Smooth muscle cell (in vitro differentiated cells): ENCODE data around the gene UCK2. TPM values are rescaled to one million over a fixed set of nuclear protein-coding genes. Genes with fewer than 3 reads are reported as not detected.

Experiments used
- DNase-seq: peaks from one replicate; lab custom pipeline; 2025; ENCODE audit not compliant: unreplicated experiment; lab: John Stamatoyannopoulos, UW
- H2AFZ ChIP-seq: fragments of 200-600 bp; sonication (generic); 2 replicates; pipeline ENCODE4 v1.6.0; 2016; ENCODE audit warnings: antibody characterized with exemption, low read depth, mild to moderate bottlenecking
- H3F3A ChIP-seq: fragments of 200-600 bp; sonication (generic); 2 replicates; pipeline ENCODE4 v1.6.0; 2017; ENCODE audit warnings: antibody characterized with exemption, low read depth
- H3K27ac ChIP-seq: fragments of 200-600 bp; sonication (generic); 2 replicates; pipeline ENCODE4 v1.5.1; 2016; ENCODE audit warnings: low read depth, mild to moderate bottlenecking
- H3K27me3 ChIP-seq: fragments of 200-600 bp; sonication (generic); 2 replicates; pipeline ENCODE4 v1.6.1; 2016; ENCODE audit warnings: low read depth, mild to moderate bottlenecking
- H3K36me3 ChIP-seq: fragments of 200-600 bp; sonication (generic); 2 replicates; pipeline ENCODE4 v1.5.1; 2016; ENCODE audit warnings: low read depth
- H3K4me1 ChIP-seq: fragments of 200-600 bp; sonication (generic); 2 replicates; pipeline ENCODE4 v1.5.1; 2016; ENCODE audit warnings: low read depth
- H3K4me2 ChIP-seq: fragments of 200-600 bp; sonication (generic); 2 replicates; pipeline ENCODE4 v1.6.0; 2016; ENCODE audit warnings: mild to moderate bottlenecking
- H3K4me3 ChIP-seq: fragments of 200-600 bp; sonication (generic); 2 replicates; pipeline ENCODE4 v1.5.1; 2016; ENCODE audit warnings: mild to moderate bottlenecking
- H3K79me2 ChIP-seq: fragments of 200-600 bp; sonication (generic); 2 replicates; pipeline ENCODE4 v1.6.0; 2016; ENCODE audit warnings: low read depth, mild to moderate bottlenecking
- H3K9ac ChIP-seq: fragments of 200-600 bp; sonication (generic); 2 replicates; pipeline ENCODE4 v1.6.0; 2016; ENCODE audit warnings: low read depth
- H3K9me3 ChIP-seq: fragments of 200-600 bp; sonication (generic); replicated peaks from 2 replicates; pipeline ENCODE4 v1.5.1; 2016; ENCODE audit warnings: low read depth
- H4K20me1 ChIP-seq: fragments of 200-600 bp; sonication (generic); 2 replicates; pipeline ENCODE4 v1.6.0; 2016; ENCODE audit warnings: low read depth
- WGBS: methylation state at CpG from one replicate; pipeline ENCODE4 v1.1.7; 2016; ENCODE audit warnings: low lambda C conversion rate; 5-methylcytosine and 5-hydroxymethylcytosine counted together
- polyA plus RNA-seq: library from polyadenylated mRNA; unstranded; fragments of >200 nt; fragmentation: Nextera tagmentation; extraction: Ambion mirVana; gene quantifications from 2 replicates; pipeline ENCODE4 v1.2.1, GENCODE V29; 2016
- total RNA-seq: library from RNA; depleted of rRNA; stranded (reverse); fragments of >200 nt; gene quantifications from 2 replicates; pipeline ENCODE4 v1.2.3, GENCODE V29; 2014
- TF ChIP-seq, protein P1 (sequence below): fragments of 200-600 bp; sonication (generic); IDR thresholded peaks from 2 replicates; pipeline ENCODE4 v1.5.1; 2017; ENCODE audit warnings: borderline replicate concordance, mild to moderate bottlenecking, antibody characterized with exemption; ENCODE audit not compliant: insufficient read depth, poor library complexity, severe bottlenecking

Gene UCK2
- total and polyA plus RNA-seq, 2 experiments from 2014 or later = 32.6 to 39.5 TPM

- TF ChIP-seq, protein P1, sequence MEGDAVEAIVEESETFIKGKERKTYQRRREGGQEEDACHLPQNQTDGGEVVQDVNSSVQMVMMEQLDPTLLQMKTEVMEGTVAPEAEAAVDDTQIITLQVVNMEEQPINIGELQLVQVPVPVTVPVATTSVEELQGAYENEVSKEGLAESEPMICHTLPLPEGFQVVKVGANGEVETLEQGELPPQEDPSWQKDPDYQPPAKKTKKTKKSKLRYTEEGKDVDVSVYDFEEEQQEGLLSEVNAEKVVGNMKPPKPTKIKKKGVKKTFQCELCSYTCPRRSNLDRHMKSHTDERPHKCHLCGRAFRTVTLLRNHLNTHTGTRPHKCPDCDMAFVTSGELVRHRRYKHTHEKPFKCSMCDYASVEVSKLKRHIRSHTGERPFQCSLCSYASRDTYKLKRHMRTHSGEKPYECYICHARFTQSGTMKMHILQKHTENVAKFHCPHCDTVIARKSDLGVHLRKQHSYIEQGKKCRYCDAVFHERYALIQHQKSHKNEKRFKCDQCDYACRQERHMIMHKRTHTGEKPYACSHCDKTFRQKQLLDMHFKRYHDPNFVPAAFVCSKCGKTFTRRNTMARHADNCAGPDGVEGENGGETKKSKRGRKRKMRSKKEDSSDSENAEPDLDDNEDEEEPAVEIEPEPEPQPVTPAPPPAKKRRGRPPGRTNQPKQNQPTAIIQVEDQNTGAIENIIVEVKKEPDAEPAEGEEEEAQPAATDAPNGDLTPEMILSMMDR = no peak
- no peak for DNase-seq
- Histone ChIP-seq H2AFZ (no peak overlapping the region), H3K9ac (no peak overlapping the region), H3K79me2 (no peaks in the 10 kb centered on the region), H3K27me3 (no peaks in the 10 kb centered on the region), H3K27ac (no peak overlapping the region), H3F3A (no peaks in the 10 kb centered on the region), H4K20me1 (no peaks in the 10 kb centered on the region), H3K4me1 (no peaks in the 10 kb centered on the region), H3K4me2 (no peak overlapping the region), H3K36me3 (no peaks in the 10 kb centered on the region), H3K4me3 (no peak overlapping the region), H3K9me3 (no peaks in the 10 kb centered on the region)
- WGBS = 90% methylated on average over 1 of the region's 1 CpG
These were observed 103.5 kb downstream of the UCK2 start for GRCh38 chr1:165930961-165931360.

- H4K20me1 ChIP-seq = no peaks in the 10 kb centered on the region
- no peaks in the 10 kb centered on the region for H3K36me3 ChIP-seq
- H3K9me3 ChIP-seq = no peaks in the 10 kb centered on the region
- no peak overlapping the region for H2AFZ ChIP-seq
- H3K9ac ChIP-seq = no peak overlapping the region
- no peaks in the 10 kb centered on the region for H3K79me2 ChIP-seq
- no peaks in the 10 kb centered on the region for H3F3A ChIP-seq
- TF ChIP-seq, protein P1 = no peak
- no peaks in the 10 kb centered on the region for H3K27me3 ChIP-seq
- no peak overlapping the region for H3K4me2 ChIP-seq
- no peak overlapping the region for H3K27ac ChIP-seq
- no peak overlapping the region for H3K4me3 ChIP-seq
- 74% methylated on average over 9 of the region's 9 CpGs for WGBS
- H3K4me1 ChIP-seq = no peaks in the 10 kb centered on the region
- no peak for DNase-seq
These were observed 106.2 kb downstream of the UCK2 start for GRCh38 chr1:165933446-165934170.

- DNase-seq = no peak
- no peaks in the 10 kb centered on the region for H3K79me2 ChIP-seq
- TF ChIP-seq, protein P1 = no peak
- H3K4me1 ChIP-seq = no peaks in the 10 kb centered on the region
- no peak overlapping the region for H3K4me2 ChIP-seq
- no peaks in the 10 kb centered on the region for H3K27me3 ChIP-seq
- no peaks in the 10 kb centered on the region for H3K9me3 ChIP-seq
- no peaks in the 10 kb centered on the region for H3K36me3 ChIP-seq
- no peak overlapping the region for H2AFZ ChIP-seq
- 81% methylated on average over 5 of the region's 5 CpGs for WGBS
- H4K20me1 ChIP-seq = no peaks in the 10 kb centered on the region
- H3K4me3 ChIP-seq = no peak overlapping the region
- H3K27ac ChIP-seq = no peak overlapping the region
- no peaks in the 10 kb centered on the region for H3F3A ChIP-seq
- no peak overlapping the region for H3K9ac ChIP-seq
These were observed 109.1 kb downstream of the UCK2 start for GRCh38 chr1:165936542-165936941.

- H3K27ac ChIP-seq = no peak overlapping the region
- H3K4me3 ChIP-seq = no peak overlapping the region
- no peaks in the 10 kb centered on the region for H3K79me2 ChIP-seq
- no peak overlapping the region for H3K9ac ChIP-seq
- TF ChIP-seq, protein P1 = no peak
- H2AFZ ChIP-seq = no peak overlapping the region
- no peaks in the 10 kb centered on the region for H3K9me3 ChIP-seq
- no peaks in the 10 kb centered on the region for H3K27me3 ChIP-seq
- DNase-seq = no peak
- WGBS = 95% methylated on average over 2 of the region's 2 CpGs
- no peak overlapping the region for H3K4me2 ChIP-seq
- no peaks in the 10 kb centered on the region for H3K36me3 ChIP-seq
- H4K20me1 ChIP-seq = no peaks in the 10 kb centered on the region
- H3F3A ChIP-seq = no peaks in the 10 kb centered on the region
- H3K4me1 ChIP-seq = peaks cover 6% of the 10 kb centered on the region
These were observed 110.4 kb downstream of the UCK2 start for GRCh38 chr1:165937829-165938228.
